GM10266 (cell line): ENCODE data around the gene NAXD.

Source experiments
- DNase-seq: peaks from one replicate; pipeline ENCODE4 v3.0.0; 2012; ENCODE audit errors: extremely low spot score
- CTCF ChIP-seq: IDR thresholded peaks from 2 replicates; pipeline ENCODE4 v1.5.1; 2012; ENCODE audit warnings: mild to moderate bottlenecking, low read depth; ENCODE audit not compliant: control insufficient read depth, insufficient read depth; ENCODE audit errors: missing control alignments

The NAXD gene

GRCh38 chr13:110624766-110625756 lies 9.7 kb downstream of the NAXD start:
- DNase-seq = no peak
- no peak for TF ChIP-seq CTCF

- no peak for DNase-seq
- no peak for TF ChIP-seq CTCF
These were observed 10.5 kb downstream of the NAXD start for GRCh38 chr13:110625771-110626321.

GRCh38 chr13:110626521-110626920 lies 11.2 kb downstream of the NAXD start:
- no peak for DNase-seq
- TF ChIP-seq CTCF = no peak

- no peak for TF ChIP-seq CTCF
- no peak for DNase-seq
These were observed 12.0 kb downstream of the NAXD start for GRCh38 chr13:110627351-110627750.

GRCh38 chr13:110627761-110628476 lies 12.6 kb downstream of the NAXD start:
- no peak for TF ChIP-seq CTCF
- no peak for DNase-seq

GRCh38 chr13:110628477-110628793 lies 13.1 kb downstream of the NAXD start:
- no peak for TF ChIP-seq CTCF
- no peak for DNase-seq
